H1 (cell line): ENCODE data around the gene ZBTB45. TPM values are rescaled to one million over a fixed set of nuclear protein-coding genes. Genes with fewer than 3 reads are reported as not detected.

Experiments
- CBX5 ChIP-seq: fragments of 300-800, 300-1000 bp; sonication (generic); IDR thresholded peaks from 2 replicates; pipeline ENCODE4 v1.7.1; 2016; ENCODE audit warnings: antibody characterized with exemption, low read length, low read depth
- CEBPB ChIP-seq: IDR thresholded peaks from 2 replicates; pipeline ENCODE4 v1.6.1; 2012; ENCODE audit warnings: low read depth, low read length
- CHD7 ChIP-seq: fragments of 300-600 bp; sonication (generic); IDR thresholded peaks from 2 replicates; pipeline ENCODE4 v1.7.1; 2012; ENCODE audit warnings: low read length, moderate library complexity, mild to moderate bottlenecking, inconsistent platforms; ENCODE audit not compliant: insufficient replicate concordance
- CTCF ChIP-seq, 3 experiments: IDR thresholded peaks; 1 replicate in 2 of 3; 2 replicates in 1 of 3; pipeline versions ENCODE4 v1.5.1 to v1.6.1; 2011; ENCODE audit warnings: low read length in 3 of 3, mild to moderate bottlenecking in 3 of 3, inconsistent platforms in 2 of 3, low read depth in 1 of 3, moderate library complexity in 1 of 3; ENCODE audit not compliant: insufficient read depth in 1 of 3; ENCODE audit errors: control extremely low read depth in 1 of 3
- NANOG ChIP-seq: IDR thresholded peaks from 2 replicates; pipeline ENCODE4 v1.6.1; 2011; ENCODE audit warnings: low read length, low read depth, mild to moderate bottlenecking, inconsistent platforms; ENCODE audit not compliant: insufficient read depth, poor library complexity, severe bottlenecking
- PHF8 ChIP-seq: fragments of 200-600 bp; sonication (generic); conservative IDR thresholded peaks from 2 replicates; pipeline ENCODE4 v1.7.1; 2012; ENCODE audit warnings: low read depth, mild to moderate bottlenecking, inconsistent platforms, low read length, moderate library complexity
- POLR2A ChIP-seq, 2 experiments: IDR thresholded peaks; 1 replicate in 1 of 2; 2 replicates in 1 of 2; pipeline ENCODE4 v1.6.1; 2011; ENCODE audit warnings: low read depth in 2 of 2, low read length in 2 of 2, mild to moderate bottlenecking in 2 of 2; ENCODE audit errors: control extremely low read depth in 1 of 2
- SIRT6 ChIP-seq: IDR thresholded peaks from one replicate; pipeline ENCODE4 v1.7.1; 2012; ENCODE audit warnings: low read length, inconsistent platforms
- ZNF274 ChIP-seq: IDR thresholded peaks from 2 replicates; pipeline ENCODE4 v1.7.0; 2012; ENCODE audit warnings: low read length, borderline replicate concordance; ENCODE audit errors: extremely low read depth
- polyA plus RNA-seq, 7 experiments: library from polyadenylated mRNA; depleted of rRNA in 3 of 7; stranded (reverse) in 5 of 7; unstranded in 2 of 7; fragments of >200 nt in 5 of 7; fragments of 200-250 nt in 2 of 7; gene quantifications; 1 replicate in 5 of 7; 2 replicates in 1 of 7; 4 replicates in 1 of 7; pipeline versions ENCODE4 v1.2.1 to v1.2.3, GENCODE V29; 2011 to 2013; ENCODE audit warnings: missing spikeins in 2 of 7, mixed read lengths in 2 of 7
- total RNA-seq: library from RNA; stranded (reverse); fragmentation: NEBNext Ultra II Directional; extraction: Animal tissue kit (Norgen Biotek cat#: 25700); gene quantifications from 2 replicates; pipeline ENCODE4 v1.2.1, GENCODE V29; 2021

Gene ZBTB45
- total and polyA plus RNA-seq, 2 of the 8 experiments (the other 6 are each of a cell fraction or from before 2014, with no cell fraction given), result 16.9 to 17.2 TPM

DNA sequence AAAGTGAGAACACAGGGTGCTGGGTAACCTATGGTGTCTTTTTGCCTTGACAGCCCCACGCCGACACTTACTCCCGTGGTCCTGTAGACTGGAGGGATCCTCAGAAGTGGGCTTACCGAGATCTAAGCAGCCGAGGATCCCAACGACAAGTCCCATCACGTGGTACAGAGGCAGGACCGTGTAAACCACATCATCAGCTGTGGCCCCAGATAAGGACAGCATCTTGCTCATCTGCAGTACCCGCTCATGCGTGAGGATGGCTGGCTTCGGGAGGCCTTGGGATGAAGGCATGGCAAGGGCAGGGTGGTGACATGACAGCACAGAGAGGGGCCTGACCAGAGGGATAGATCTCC is 9.9 kb downstream of the ZBTB45 start (continued):
- TF ChIP-seq CHD7 (no peak), CBX5 (no peak), CEBPB (no peak), ZNF274 (no peak), NANOG (no peak), SIRT6 (no peak), CTCF (IDR thresholded peaks at IDR 0.05; ENCODE audit: control extremely low read depth in 1 of 3, insufficient read depth in 1 of 3, low read depth in 1 of 3, low read length in 3 of 3) (no peak), PHF8 (no peak), POLR2A (IDR thresholded peaks at IDR 0.05; ENCODE audit: control extremely low read depth in 1 of 2, low read depth in 2 of 2, low read length in 2 of 2) (no peak)
- TF ChIP-seq, all 59 proteins: peak for 0
